ENCODE data around the gene COL4A2.
A peak's percentile ranks its signal among the peaks of the same experiment; 100 is the strongest.

The COL4A2 gene

GRCh38 chr13:110339975-110340550 lies 33.0 kb downstream of the COL4A2 start:
- no peak for DNase-seq (ENCODE audit: low read depth)

DNA sequence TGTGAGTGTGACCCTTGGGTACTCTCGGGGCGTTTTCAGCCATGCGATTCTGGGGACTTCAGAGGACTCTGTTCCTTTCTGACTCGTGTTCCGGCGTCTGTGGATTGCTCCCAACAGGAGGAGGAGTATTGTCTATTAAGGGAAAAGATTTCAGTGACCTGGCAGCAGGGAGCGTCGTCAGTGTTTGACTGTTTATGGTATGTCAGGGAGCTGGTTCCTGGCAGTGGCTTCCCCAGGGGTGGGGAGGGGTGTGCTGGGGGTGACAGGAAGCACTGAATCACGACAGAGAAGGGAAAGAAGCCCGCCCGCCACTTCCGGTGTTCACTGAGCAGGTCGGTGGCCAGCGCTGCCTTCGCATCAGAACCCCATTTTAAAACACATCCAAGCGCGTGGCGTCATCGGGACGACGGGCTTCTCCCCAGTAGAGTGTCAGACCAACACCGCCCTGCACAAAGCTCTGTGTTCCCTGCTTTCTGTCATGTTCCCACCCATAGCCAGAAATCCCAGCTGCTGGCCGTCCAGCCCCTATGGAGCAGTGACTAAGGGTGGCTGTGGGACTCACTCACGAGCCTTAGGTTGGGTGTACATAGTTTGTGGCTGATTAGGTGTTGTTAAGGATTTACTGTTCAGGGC lies 33.8 kb downstream of the COL4A2 start:
- DNase-seq (ENCODE audit: low read depth), result peak; percentile 14

DNA sequence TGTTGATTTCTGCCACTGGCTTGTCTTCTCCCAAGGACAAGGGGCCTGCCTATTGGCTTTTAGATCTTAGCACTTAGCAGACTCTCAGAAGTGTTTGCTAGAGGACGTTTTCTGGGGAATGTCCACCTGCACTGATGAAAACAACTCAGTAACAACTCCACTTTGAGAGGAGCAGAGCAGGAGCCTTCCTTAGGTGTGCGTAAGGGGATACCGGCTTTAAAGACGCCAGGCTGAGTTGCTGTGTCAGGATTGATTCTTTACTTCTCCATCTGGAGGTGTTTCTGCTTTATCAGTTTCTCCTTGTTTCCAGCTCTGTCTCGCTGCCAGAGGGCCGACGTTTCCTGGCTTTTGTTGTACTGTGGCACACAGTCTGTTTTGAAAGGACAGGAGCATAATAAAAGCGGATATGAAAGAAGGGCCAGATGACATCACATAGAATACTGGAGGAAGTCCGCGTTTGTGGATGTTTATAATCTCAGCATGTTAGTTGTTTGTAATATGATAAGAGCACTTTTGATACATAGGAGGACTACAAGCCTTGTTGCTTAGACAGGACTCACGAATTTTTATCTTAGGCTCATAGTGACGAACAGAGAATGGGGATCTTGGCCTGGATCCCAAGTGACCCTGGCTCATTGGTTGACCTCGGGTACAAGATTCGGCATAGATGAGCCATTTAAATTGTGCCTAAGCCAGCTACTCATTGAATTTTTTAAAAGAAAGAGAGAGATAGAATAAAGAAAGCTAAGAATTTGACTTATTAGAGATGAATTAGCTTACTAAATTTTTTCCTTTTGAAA lies 34.6 kb downstream of the COL4A2 start:
- no peak for DNase-seq (ENCODE audit: low read depth)

- DNase-seq (ENCODE audit: low read depth), result no peak
Observed at GRCh38 chr13:110342474-110342873, 35.4 kb downstream of the COL4A2 start.

DNA sequence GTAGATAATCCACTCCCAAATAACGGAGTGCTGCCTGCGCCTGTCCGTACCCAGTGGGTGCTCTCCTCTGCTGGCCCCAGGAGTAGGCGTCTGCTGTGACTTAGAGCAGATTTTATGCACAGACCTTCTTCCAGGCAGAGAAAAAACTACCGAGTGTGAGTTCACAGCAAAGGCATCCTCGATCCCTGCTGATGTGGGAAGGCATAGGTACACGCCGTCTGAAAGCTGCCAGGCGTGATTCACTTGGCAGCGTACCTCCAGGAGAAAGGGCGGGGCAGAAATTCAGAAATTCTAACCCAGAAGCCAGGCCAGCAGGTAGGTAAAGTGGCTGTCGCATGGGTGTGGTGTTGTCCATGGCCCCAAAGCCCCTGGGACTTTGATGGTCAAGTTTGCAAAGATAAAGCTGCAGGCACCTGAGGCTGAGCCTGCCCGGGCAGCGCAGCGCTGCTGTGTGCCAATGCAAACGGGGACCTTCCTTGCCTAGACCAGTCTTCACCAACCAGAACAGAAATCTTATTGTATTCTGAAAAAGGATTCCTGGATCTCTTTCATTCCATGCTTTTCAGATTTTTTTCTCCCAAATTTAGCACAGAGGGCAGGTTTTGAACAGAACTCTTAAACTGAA lies 36.3 kb downstream of the COL4A2 start:
- no peak for DNase-seq (ENCODE audit: low read depth)

GRCh38 chr13:110344320-110344719 lies 37.2 kb downstream of the COL4A2 start:
- DNase-seq (ENCODE audit: low read depth), result no peak

DNA sequence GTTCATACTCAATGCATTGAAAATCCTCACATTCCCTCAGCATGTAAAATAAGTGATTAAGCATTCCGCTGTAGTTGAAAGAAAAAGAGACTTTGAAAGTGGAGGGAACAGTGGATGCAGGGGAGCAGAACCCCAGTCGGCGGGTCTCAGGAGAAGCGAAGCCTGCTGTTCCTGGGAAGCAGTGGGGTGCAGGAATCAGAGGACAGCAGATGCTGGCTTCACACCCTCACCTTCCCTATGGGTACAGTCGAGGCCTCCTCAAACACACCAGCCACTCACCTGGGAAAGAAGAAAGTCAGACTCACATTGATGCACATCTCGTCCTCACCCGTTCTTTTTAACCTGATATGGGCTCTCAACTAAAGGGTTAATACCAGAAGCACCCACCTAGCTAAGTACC lies 38.2 kb downstream of the COL4A2 start:
- DNase-seq (ENCODE audit: low read depth), result no peak

DNA sequence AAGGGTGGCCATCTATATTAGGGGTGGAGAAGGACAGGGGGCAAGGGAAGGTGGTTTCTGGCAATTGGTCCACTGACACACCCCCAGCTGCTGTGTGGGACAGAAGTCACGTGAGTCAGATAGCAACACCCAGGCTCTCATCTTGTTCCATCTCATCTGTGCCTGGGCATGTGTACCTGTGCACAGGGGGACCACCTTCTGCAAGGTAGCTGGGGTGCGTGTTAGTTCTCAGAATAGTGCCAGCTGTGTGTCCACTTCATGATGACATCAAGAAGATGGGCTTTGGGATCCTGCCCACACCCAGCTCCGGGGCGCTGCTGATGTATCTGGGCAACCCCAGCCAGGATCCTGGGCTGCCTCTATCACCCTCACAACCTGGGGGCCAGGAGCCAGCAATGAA lies 38.6 kb downstream of the COL4A2 start:
- DNase-seq (ENCODE audit: low read depth), result no peak

DNA sequence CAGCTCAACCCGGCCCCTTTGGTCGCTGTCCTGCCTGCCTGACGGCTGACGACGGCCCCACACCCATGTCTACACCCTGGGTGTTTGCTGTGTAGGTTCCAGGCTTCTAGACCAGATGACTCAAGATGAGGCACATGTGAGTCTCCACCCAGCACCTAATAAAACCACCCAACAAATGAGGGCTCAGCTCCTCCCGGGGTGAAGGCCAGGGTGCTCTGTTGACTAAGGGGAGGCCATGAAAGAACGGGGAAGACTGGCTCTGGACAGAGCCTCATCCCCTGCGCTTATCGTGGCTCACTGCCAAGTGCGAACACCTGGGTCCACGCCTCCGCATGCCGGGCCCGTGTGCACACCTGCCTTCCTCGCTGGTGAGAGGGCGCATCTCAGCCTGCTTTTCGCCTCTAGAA lies 39.6 kb downstream of the COL4A2 start:
- DNase-seq (ENCODE audit: low read depth), result no peak

- no peak for DNase-seq (ENCODE audit: low read depth)
Observed at GRCh38 chr13:110347088-110347487, 40.0 kb downstream of the COL4A2 start.

GRCh38 chr13:110347535-110348308 lies 40.6 kb downstream of the COL4A2 start:
- no peak for DNase-seq (ENCODE audit: low read depth)

DNA sequence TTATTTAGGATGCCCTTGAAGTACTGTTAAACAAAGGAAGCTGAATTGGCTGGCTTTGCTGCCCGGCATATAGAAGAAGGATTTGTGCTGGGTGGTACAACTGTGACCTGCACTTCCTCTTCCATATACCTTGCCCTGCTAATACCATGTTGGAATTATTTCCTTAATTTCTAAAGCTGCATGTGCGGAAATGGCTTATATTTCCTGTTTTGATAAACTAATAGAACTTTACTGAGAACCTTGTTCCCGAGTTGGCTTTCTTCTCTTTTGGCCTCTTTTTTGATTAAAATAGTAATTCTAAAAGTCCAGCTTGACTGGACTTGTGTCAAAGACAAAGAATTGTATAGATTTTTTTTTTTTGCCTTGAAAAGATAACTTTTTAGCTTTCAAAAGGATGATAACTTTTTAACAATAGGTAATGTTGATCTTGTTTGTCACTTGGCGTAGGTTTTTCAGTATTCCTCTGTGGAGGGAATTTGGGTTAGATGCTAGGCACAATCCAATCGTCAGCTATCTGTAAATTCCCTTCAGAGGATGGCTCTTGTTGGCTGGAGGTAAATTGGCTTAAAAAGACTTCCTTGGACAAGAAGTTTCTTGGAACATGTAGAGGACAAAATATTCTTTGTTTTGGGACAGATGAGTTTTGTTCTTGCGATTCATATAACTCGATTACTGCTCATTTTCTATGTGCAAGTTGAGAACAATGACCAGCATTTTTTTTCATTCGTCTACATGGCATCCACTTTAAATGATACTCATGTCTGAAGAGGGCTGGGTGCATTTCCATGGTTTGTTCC lies 41.4 kb downstream of the COL4A2 start:
- no peak for DNase-seq (ENCODE audit: low read depth)

DNA sequence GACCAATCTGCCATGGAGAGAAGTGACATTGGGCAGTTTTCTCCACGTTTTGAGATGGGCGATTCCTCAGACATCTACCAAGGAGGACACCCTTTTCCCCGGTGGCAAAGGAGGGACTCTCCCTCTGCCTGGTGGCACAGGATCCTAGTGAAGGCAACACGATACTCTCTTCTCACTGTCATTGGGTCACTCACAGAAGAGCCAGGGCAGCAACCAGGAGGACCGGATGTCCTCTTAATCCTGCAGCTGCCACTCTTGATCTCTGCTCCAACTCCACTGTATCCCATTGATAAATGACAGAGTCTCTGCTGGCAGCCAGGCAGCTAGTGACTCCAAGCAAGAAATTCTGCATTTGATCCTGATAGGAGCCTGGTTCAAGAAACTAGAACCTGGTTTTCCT lies 42.2 kb downstream of the COL4A2 start:
- no peak for DNase-seq (ENCODE audit: low read depth)

GRCh38 chr13:110350049-110350448 lies 43.0 kb downstream of the COL4A2 start:
- no peak for DNase-seq (ENCODE audit: low read depth)

DNA sequence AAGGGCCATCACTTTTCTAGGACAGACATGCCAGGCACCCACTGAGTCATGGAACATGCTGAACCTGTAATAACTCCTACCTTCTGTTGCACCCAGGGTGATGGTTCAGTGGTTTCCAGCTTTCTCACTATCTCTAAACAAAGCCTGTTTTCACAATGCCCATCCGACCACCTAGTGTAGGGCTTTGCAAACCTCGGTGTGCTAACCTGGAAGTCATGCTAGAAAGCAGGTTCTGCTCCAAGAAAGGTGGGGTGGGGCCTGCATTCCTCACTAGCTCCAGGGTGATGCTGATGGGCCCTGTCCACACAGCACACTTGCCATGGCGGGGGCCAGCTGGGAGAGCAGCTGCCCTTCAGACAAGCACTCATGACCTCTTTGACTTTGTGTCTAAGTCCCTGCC lies 43.4 kb downstream of the COL4A2 start:
- no peak for DNase-seq (ENCODE audit: low read depth)

DNA sequence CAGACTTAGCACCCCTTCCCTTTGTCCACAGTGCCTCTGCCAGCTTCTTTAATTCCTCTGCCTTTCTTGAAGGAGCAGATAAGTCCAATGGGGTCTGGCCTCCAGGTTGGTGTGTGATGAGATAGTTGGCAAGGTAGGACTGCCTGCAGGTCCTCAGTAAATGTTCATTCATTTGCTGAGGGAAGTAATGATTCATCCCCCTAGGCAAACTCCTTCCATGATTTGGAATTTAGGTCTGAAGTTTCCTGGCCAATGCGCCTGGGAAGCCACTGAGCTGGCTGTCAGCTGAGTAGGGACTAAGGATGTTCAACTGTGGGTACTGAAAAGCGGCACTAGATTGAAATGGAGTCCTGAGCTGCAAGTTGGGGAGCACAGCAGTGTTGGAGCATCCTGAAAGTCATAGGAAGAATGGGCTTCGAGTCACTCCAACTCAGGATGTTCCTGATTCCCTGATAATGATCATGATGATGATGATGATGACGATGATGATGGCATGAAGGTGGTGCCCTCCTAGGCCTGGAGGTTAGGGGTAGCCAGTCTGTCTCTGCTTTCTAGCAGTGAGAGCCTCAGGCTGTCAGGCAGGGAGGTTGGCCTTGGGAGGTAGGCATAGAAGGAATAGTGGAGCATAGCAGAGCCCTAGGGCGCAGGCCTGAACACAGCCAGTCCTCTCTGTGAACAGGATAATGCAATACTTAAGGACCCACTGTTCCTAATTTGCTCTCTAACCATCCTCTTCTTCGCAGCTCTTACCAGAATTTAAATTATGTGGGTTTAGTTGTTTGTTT lies 44.7 kb downstream of the COL4A2 start:
- no peak for DNase-seq (ENCODE audit: low read depth)

DNA sequence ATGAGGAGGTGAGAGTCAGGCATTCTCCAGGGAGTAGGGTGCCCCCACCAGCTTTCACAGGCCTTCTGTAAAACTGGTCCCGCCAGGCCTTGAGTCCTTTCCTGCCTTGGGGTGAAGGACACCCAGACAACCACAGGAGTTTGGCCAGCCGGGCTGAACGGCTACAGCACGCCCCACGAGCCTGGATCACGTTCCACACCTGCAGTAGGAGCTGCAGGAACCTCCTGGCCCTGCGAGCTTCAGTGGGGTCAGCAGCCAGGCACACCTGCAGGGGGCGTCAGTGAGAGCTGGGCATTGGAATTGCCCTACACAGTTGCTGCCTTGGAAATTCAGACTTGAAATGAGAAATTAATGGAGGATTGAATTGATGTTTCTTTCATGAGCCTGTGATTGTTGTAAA lies 45.7 kb downstream of the COL4A2 start:
- no peak for DNase-seq (ENCODE audit: low read depth)

DNA sequence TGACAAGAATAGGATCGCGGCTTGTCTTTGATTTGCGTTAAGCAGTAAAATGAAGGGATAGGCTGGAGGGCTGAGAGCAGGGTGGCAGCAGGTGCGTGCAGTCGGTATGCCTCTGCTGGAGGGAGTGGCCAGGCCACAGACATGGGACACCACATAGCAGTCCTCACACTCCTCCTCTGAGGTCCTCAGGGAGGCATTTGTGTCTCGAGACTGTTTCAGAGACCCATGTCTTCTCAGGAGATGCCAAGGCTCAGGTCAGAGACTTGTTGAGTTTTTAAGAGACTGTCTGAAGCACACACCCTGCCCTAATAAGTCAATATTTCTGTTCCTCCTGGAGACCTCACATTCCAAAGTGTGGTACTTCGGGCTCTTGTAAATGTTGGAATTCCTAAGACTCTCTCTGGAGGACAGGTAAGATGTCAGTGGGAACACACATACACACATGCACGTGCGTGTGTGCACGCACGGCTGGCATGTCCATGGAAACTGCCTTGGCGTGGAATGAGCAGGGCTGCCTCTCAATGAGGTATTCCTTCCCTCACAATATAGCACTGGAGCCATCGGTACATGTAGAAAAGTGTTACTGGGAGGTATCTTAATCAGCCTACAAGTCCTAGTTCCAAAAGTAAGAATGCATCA lies 46.4 kb downstream of the COL4A2 start:
- DNase-seq (ENCODE audit: low read depth), result no peak

DNA sequence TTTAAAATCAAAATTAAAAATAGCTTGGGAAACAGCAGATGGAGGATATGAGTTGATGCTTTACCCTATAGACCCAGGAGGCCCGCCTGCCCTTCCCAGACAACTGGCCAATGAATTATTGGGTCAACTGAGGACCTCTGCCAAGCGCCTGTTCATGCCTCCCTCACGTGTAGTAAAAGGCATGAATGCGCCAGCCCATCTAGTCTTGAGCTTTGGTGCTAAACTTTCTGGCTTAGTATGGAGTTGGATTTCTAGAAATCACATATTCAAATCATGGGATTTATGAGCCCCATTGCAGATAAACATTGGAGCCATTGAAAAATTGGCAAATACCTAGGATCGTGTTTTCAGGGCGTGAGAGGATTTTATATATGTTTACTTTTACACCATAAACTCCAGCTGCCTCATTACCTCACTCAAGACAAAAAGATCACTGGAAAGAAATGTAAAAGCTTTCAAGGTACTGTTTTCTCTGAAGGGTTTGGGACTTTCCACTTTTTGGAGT lies 47.1 kb downstream of the COL4A2 start:
- DNase-seq (ENCODE audit: low read depth), result no peak
